Prostate gland (tissue), 2 donors: Measurements from ENCODE around the gene ACTRT2. TPM values are rescaled to one million over a fixed set of nuclear protein-coding genes. Genes with fewer than 3 reads are reported as not detected.

ENCODE experiments used
- DNase-seq: peaks from one replicate; pipeline ENCODE4 v3.0.0-alpha.2; 2019; ENCODE audit warnings: low spot score
- H3K27ac ChIP-seq, 2 donors: fragments of 200-600 bp; sonication (generic); 2 replicates each; pipeline ENCODE4 v1.5.1; 2017 to 2019
- H3K27me3 ChIP-seq: fragments of 200-600 bp; sonication (generic); replicated peaks from 2 replicates; pipeline ENCODE4 v1.5.1; 2019; ENCODE audit not compliant: insufficient read depth
- H3K36me3 ChIP-seq, 2 donors: fragments of 200-600 bp; sonication (generic); 1 replicate in 1 of 2; 2 replicates in 1 of 2; pipeline versions ENCODE4 v1.5.1 to v1.8.1; 2017 to 2019
- H3K4me1 ChIP-seq: fragments of 200-600 bp; sonication (generic); replicated peaks from 2 replicates; pipeline ENCODE4 v1.5.1; 2019
- H3K4me3 ChIP-seq, 2 donors: fragments of 200-600 bp; sonication (generic); 2 replicates each; pipeline ENCODE4 v1.5.1; 2017 to 2019
- H3K9me3 ChIP-seq: fragments of 200-600 bp; sonication (generic); 2 replicates; pipeline ENCODE4 v1.5.1; 2017
- POLR2A ChIP-seq: fragments of 450-650 bp; IDR thresholded peaks from one replicate; pipeline ENCODE4 v1.6.1; 2016; ENCODE audit warnings: antibody characterized with exemption, mild to moderate bottlenecking
- POLR2AphosphoS5 ChIP-seq: sonication (generic); formaldehyde crosslinking; IDR thresholded peaks from one replicate; pipeline ENCODE4 v1.6.1; 2017; ENCODE audit warnings: antibody characterized with exemption
- WGBS: methylation state at CpG from one replicate; pipeline ENCODE4 v1.1.5; 2018; 5-methylcytosine and 5-hydroxymethylcytosine counted together
- intact Hi-C: fragments of 100-400 bp; cut with DNase I; formaldehyde crosslinking; loops from one replicate; pipeline ENCODE4 v1.14.2; 2022
- total RNA-seq, 2 donors: library from RNA; depleted of rRNA; stranded (reverse); fragments of >200 nt; gene quantifications; one replicate each; pipeline ENCODE4 v1.1.0, GENCODE V29; 2016
- TF ChIP-seq, protein P1 (sequence below), 4 experiments: fragments of 200-600 bp in 2 of 4; fragments of 450-650 bp in 2 of 4; sonication (generic) in 2 of 4; IDR thresholded peaks; 1 replicate in 3 of 4; 2 replicates in 1 of 4; pipeline ENCODE4 v1.5.1; 2016 to 2019; ENCODE audit warnings: antibody characterized with exemption in 4 of 4, mild to moderate bottlenecking in 2 of 4, moderate library complexity in 2 of 4

ACTRT2 gene
- total RNA-seq, 2 donors from 2014 or later = 7.2 TPM; not detected in 1

- intact Hi-C loops = no loop called here
- no peaks in the 10 kb centered on the region for H3K9me3 ChIP-seq
- H3K27me3 ChIP-seq = peaks cover 3% of the 10 kb centered on the region
- H3K4me1 ChIP-seq = no peaks in the 10 kb centered on the region
- no peak overlapping the region for H3K4me3 ChIP-seq
- no peak for TF ChIP-seq POLR2A
- TF ChIP-seq, protein P1, sequence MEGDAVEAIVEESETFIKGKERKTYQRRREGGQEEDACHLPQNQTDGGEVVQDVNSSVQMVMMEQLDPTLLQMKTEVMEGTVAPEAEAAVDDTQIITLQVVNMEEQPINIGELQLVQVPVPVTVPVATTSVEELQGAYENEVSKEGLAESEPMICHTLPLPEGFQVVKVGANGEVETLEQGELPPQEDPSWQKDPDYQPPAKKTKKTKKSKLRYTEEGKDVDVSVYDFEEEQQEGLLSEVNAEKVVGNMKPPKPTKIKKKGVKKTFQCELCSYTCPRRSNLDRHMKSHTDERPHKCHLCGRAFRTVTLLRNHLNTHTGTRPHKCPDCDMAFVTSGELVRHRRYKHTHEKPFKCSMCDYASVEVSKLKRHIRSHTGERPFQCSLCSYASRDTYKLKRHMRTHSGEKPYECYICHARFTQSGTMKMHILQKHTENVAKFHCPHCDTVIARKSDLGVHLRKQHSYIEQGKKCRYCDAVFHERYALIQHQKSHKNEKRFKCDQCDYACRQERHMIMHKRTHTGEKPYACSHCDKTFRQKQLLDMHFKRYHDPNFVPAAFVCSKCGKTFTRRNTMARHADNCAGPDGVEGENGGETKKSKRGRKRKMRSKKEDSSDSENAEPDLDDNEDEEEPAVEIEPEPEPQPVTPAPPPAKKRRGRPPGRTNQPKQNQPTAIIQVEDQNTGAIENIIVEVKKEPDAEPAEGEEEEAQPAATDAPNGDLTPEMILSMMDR (IDR thresholded peaks at IDR 0.05) = no peak
- TF ChIP-seq POLR2AphosphoS5 = no peak
- no peaks in the 10 kb centered on the region for H3K36me3 ChIP-seq
- H3K27ac ChIP-seq = no peak overlapping the region
- 79% methylated on average over 9 of the region's 9 CpGs for WGBS
- DNase-seq = no peak
Observed at GRCh38 chr1:3053366-3053980, 32.2 kb downstream of the ACTRT2 start.

DNA sequence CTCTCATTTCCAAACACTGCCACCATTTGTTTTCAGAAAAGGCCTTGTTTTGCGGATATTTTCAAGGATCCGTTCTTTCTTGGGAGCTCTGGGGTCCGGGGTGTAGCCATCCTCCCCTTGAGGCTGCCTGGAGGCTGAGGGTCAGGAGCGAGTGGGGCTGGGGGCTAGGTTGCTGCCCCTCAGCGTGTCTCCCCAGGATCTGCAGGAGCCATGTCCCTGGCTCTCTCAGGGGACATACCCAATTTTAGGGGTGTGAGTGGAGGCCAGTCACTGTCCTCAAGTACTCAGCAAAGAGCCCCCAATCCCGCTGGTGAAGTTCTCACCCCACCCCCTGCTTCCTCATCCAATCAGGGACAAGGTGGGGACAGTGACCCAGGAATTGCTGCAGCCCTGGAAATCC, 32.7 kb downstream of the ACTRT2 start:
- H3K9me3 ChIP-seq = no peaks in the 10 kb centered on the region
- no peaks in the 10 kb centered on the region for H3K36me3 ChIP-seq
- no peak overlapping the region for H3K27ac ChIP-seq
- WGBS = 85% methylated on average over 6 of the region's 6 CpGs
- intact Hi-C loops = no loop called here
- no peak for DNase-seq
- TF ChIP-seq, protein P1 (IDR thresholded peaks at IDR 0.05) = no peak
- TF ChIP-seq POLR2AphosphoS5 = no peak
- TF ChIP-seq POLR2A = no peak
- no peak overlapping the region for H3K4me3 ChIP-seq
- peaks cover 3% of the 10 kb centered on the region for H3K27me3 ChIP-seq
- H3K4me1 ChIP-seq = no peaks in the 10 kb centered on the region

DNA sequence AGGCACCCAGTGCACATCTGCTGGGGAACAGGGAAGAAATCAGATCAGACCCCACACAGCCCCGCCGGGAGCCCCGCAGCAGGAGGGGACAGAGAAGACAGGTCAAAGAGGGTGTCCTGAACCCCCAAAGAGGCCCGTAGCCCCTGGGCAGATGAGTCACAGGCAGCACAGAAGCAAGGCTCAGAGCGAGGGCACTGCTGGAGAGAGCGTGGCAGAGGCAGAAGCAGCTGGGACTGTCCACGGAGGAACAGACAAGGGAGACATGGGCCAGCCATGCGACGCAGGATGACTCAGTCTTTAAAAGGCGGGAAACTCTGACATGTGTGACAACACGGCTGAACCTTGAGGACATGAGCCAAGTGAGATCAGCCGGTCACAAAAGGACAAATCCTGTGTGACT, 33.2 kb downstream of the ACTRT2 start:
- Histone ChIP-seq H3K27ac (no peak overlapping the region), H3K4me3 (no peak overlapping the region), H3K4me1 (no peaks in the 10 kb centered on the region), H3K36me3 (no peaks in the 10 kb centered on the region), H3K27me3 (peaks cover 3% of the 10 kb centered on the region), H3K9me3 (no peaks in the 10 kb centered on the region)
- TF ChIP-seq, protein P1 (IDR thresholded peaks at IDR 0.05) = no peak
- TF ChIP-seq POLR2A (no peak), POLR2AphosphoS5 (no peak)
- DNase-seq = no peak
- WGBS = 80% methylated on average over 12 of the region's 12 CpGs
- intact Hi-C loops = no loop called here

DNA sequence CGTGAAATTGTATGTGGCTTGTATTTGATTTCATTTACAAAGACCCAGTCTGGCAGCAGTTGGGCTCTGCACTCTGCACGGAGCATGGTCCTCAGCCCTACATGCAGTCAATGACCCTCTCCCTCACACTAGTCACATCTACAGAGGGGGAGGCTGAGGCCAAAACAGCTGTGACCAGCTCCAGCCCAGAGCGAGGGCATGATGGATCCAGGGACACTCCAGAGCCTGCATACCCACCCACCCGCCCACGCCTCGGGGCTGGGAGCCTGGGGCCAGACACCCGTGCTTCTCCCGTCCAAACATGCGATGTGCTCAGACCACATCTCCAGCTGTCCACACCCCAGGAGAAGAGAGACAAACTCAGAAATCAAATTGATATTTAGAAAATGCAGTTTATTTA, 33.8 kb downstream of the ACTRT2 start:
- no peak for DNase-seq
- 74% methylated on average over 9 of the region's 9 CpGs for WGBS
- Histone ChIP-seq H3K27ac (no peak overlapping the region), H3K4me1 (no peaks in the 10 kb centered on the region), H3K9me3 (no peaks in the 10 kb centered on the region), H3K4me3 (no peak overlapping the region), H3K36me3 (no peaks in the 10 kb centered on the region), H3K27me3 (peaks cover 3% of the 10 kb centered on the region)
- TF ChIP-seq, protein P1 (IDR thresholded peaks at IDR 0.05) = no peak
- no peak for TF ChIP-seq POLR2A
- TF ChIP-seq POLR2AphosphoS5 = no peak
- intact Hi-C loops = no loop called here

DNA sequence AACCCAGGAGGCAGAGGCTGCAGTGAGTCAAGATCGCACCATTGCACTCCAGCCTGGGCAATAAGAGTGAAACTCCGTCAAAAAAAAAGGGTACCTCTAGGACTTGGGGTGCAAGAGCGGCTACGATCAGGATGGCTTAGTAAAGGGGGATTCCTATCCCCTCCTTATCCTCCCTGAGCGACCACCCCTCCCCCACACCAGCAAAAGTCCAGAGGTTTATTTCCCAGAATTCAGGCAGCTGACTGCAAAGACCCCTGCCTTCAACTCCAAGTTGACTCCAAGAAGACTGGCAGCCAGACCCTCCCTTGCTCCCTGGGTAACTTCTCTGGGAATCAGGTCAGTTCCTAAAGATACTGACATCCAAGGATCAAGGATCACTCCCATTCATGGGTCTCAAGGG, 35.4 kb downstream of the ACTRT2 start:
- intact Hi-C loops = no loop called here

More for the DNA sequence above, 35.4 kb downstream of the ACTRT2 start:
- Histone ChIP-seq H3K4me3 (no peak overlapping the region), H3K27ac (no peak overlapping the region), H3K27me3 (peaks cover 3% of the 10 kb centered on the region), H3K36me3 (no peaks in the 10 kb centered on the region), H3K9me3 (no peaks in the 10 kb centered on the region), H3K4me1 (no peaks in the 10 kb centered on the region)
- 89% methylated on average over 5 of the region's 5 CpGs for WGBS
- TF ChIP-seq POLR2A = no peak
- TF ChIP-seq, protein P1 (IDR thresholded peaks at IDR 0.05) = no peak
- TF ChIP-seq POLR2AphosphoS5 = no peak
- DNase-seq = no peak
